HEK293T (cell line): ENCODE data around the gene PKD1L1.

Experiments used
- CTCF ChIA-PET: fragments of 350-600 bp; formaldehyde crosslinking; extraction: SDS; loops from one replicate; lab custom pipeline; 2021; ENCODE audit warnings: antibody characterized with exemption, inconsistent platforms; lab: Yijun Ruan, JAX
- POLR2A ChIA-PET: fragments of 350-600 bp; formaldehyde crosslinking; extraction: SDS; loops from one replicate; lab custom pipeline; 2020; ENCODE audit warnings: antibody characterized with exemption, inconsistent platforms; lab: Yijun Ruan, JAX
- DNase-seq: peaks from one replicate; pipeline ENCODE4 v3.0.0; 2012; ENCODE audit warnings: mixed read lengths; ENCODE audit errors: extremely low spot score
- ARNT ChIP-seq: fragments of 450-650 bp; IDR thresholded peaks from 2 replicates; pipeline ENCODE4 v1.6.1; 2017; ENCODE audit warnings: mild to moderate bottlenecking
- BHLHE40 ChIP-seq: fragments of 450-650 bp; IDR thresholded peaks from 2 replicates; pipeline ENCODE4 v1.6.1; 2016; ENCODE audit warnings: mild to moderate bottlenecking, moderate library complexity, borderline replicate concordance
- CTBP1 ChIP-seq: fragments of 450-650 bp; IDR thresholded peaks from 2 replicates; pipeline ENCODE4 v1.6.1; 2016; ENCODE audit warnings: borderline replicate concordance
- ELF4 ChIP-seq: fragments of 450-650 bp; IDR thresholded peaks from 2 replicates; pipeline ENCODE4 v1.6.1; 2017; ENCODE audit warnings: antibody characterized with exemption
- FOXA1 ChIP-seq: fragments of 450-650 bp; IDR thresholded peaks from 2 replicates; pipeline ENCODE4 v1.6.1; 2016; ENCODE audit warnings: mild to moderate bottlenecking
- FOXK2 ChIP-seq: fragments of 450-650 bp; IDR thresholded peaks from 2 replicates; pipeline ENCODE4 v1.6.1; 2016; ENCODE audit warnings: mild to moderate bottlenecking
- FOXM1 ChIP-seq: fragments of 450-650 bp; IDR thresholded peaks from 2 replicates; pipeline ENCODE4 v1.6.1; 2017; ENCODE audit warnings: mild to moderate bottlenecking, borderline replicate concordance
- HDGF ChIP-seq: fragments of 450-650 bp; IDR thresholded peaks from 2 replicates; pipeline ENCODE4 v1.6.1; 2017; ENCODE audit warnings: antibody characterized with exemption, borderline replicate concordance
- L3MBTL2 ChIP-seq: fragments of 450-650 bp; conservative IDR thresholded peaks from 2 replicates; pipeline ENCODE4 v1.6.1; 2016; ENCODE audit warnings: mild to moderate bottlenecking
- LEF1 ChIP-seq: fragments of 450-650 bp; IDR thresholded peaks from 2 replicates; pipeline ENCODE4 v1.6.1; 2017; ENCODE audit warnings: mild to moderate bottlenecking, borderline replicate concordance
- NFRKB ChIP-seq: fragments of 450-650 bp; IDR thresholded peaks from 2 replicates; pipeline ENCODE4 v1.6.1; 2016; ENCODE audit warnings: mild to moderate bottlenecking, moderate library complexity
- SP1 ChIP-seq: fragments of 450-650 bp; IDR thresholded peaks from 2 replicates; pipeline ENCODE4 v1.6.1; 2017
- SUZ12 ChIP-seq: fragments of 450-650 bp; IDR thresholded peaks from 2 replicates; pipeline ENCODE4 v1.6.1; 2016; ENCODE audit warnings: mild to moderate bottlenecking
- TARDBP ChIP-seq: fragments of 450-650 bp; IDR thresholded peaks from 2 replicates; pipeline ENCODE4 v1.6.1; 2016
- ZNF384 ChIP-seq: fragments of 450-650 bp; IDR thresholded peaks from 2 replicates; pipeline ENCODE4 v1.6.1; 2016
- TF ChIP-seq, protein P1 (sequence below): fragments of 450-650 bp; IDR thresholded peaks from 2 replicates; pipeline ENCODE4 v1.6.1; 2016

Gene PKD1L1

DNA sequence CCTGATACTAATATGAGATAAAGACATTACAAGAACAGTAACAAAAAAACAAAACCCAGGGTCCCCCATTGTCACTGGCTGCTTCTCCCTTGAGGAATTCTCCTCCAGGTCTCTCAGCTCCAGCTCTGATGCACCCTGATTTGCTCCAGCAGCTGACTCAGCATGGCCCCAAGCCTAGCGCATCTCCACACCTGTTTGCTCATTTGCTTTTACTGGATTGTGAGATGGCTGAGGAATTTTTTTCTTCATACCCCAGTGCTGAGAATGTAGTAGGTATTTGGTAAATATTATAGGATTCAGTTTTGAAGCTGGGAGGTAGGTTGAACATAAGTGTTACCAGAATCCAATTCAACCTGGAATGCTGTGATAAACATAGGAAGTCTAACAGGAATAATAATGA is 171.9 kb downstream of the PKD1L1 start:
- DNase-seq = no peak
- CTCF ChIA-PET = no interaction called here
- TF ChIP-seq LEF1 = no peak
- TF ChIP-seq TARDBP = no peak
- TF ChIP-seq FOXA1 = no peak
- TF ChIP-seq ELF4 = no peak
- TF ChIP-seq ZNF384 = no peak
- TF ChIP-seq NFRKB = no peak
- no peak for TF ChIP-seq SUZ12
- no peak for TF ChIP-seq L3MBTL2
- no peak for TF ChIP-seq FOXM1
- no peak for TF ChIP-seq SP1
- TF ChIP-seq, protein P1, sequence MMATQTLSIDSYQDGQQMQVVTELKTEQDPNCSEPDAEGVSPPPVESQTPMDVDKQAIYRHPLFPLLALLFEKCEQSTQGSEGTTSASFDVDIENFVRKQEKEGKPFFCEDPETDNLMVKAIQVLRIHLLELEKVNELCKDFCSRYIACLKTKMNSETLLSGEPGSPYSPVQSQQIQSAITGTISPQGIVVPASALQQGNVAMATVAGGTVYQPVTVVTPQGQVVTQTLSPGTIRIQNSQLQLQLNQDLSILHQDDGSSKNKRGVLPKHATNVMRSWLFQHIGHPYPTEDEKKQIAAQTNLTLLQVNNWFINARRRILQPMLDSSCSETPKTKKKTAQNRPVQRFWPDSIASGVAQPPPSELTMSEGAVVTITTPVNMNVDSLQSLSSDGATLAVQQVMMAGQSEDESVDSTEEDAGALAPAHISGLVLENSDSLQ = no peak
- TF ChIP-seq FOXK2 = no peak
- TF ChIP-seq HDGF = no peak
- TF ChIP-seq CTBP1 = no peak
- POLR2A ChIA-PET = interaction anchor here (0.8 kb wide), 1 partner anchor 10 kb away, joined by 5 read pairs; no protein-coding TSS in a partner anchor

DNA sequence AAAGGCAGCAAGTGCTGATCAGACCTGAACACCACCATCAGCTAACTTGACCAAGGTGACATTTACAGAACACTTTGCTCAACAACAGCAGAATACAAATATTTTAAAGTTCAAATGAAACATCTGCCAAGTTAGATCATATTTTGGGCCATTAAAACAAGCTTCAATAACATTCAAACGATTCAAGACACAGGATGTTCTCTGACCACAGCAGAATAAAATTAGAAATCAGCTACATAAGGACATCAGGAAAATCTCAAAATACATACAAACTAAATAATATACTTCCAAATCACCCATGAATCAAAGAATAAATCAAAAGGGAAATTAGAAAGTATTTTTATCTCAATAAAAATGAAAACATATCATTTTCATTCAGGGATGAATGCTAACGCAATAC is 173.0 kb downstream of the PKD1L1 start:
- ChIA-PET CTCF (no interaction called here), POLR2A (no interaction called here)
- DNase-seq = no peak
- TF ChIP-seq LEF1 (no peak), FOXK2 (no peak), CTBP1 (no peak)
- TF ChIP-seq, protein P1 = no peak

DNA sequence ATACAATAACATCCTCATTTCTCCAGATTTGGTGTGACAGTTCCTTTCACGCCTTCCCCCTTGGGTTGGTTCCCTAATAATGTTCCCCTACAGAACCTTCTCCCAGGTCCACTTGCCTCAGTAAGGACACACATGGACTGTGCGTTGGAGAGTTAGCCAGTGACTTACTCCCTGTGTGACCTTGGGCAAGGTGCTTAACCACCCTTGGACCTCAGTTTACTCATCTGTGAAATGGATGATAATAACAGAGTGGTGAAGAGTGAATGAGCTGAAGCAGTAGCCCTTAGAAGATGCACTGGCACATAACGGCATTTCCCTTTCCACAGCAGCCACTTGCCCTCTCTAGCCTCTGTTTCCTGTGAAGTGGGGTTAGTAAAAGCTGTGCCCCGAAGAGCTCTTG is 175.8 kb downstream of the PKD1L1 start:
- POLR2A ChIA-PET = no interaction called here

DNA sequence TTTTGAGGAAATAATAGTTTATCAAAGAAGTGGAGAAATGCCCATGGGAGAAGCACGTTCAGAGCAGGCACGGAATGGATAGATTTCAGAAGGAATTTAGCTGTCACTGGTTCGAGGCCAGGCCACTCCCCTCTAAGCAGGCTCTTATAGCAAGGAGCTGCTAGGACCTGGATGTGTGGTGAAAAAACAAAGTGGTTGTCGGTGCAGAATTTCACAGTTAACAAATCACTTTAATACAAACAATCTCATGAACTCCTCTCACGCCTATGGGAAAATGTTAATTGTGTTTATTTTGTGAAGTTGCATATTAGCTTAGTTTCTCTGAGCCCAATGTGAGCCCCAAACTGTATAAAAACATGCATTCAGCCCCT is 176.3 kb downstream of the PKD1L1 start:
- DNase-seq = no peak
- ChIA-PET CTCF (no interaction called here), POLR2A (no interaction called here)
- TF ChIP-seq BHLHE40 = no peak

More for the DNA sequence above, 175.8 kb downstream of the PKD1L1 start:
- CTCF ChIA-PET = no interaction called here
- TF ChIP-seq FOXK2 (no peak), CTBP1 (no peak), BHLHE40 (no peak), NFRKB (no peak)
- TF ChIP-seq, protein P1 = no peak
- no peak for DNase-seq

DNA sequence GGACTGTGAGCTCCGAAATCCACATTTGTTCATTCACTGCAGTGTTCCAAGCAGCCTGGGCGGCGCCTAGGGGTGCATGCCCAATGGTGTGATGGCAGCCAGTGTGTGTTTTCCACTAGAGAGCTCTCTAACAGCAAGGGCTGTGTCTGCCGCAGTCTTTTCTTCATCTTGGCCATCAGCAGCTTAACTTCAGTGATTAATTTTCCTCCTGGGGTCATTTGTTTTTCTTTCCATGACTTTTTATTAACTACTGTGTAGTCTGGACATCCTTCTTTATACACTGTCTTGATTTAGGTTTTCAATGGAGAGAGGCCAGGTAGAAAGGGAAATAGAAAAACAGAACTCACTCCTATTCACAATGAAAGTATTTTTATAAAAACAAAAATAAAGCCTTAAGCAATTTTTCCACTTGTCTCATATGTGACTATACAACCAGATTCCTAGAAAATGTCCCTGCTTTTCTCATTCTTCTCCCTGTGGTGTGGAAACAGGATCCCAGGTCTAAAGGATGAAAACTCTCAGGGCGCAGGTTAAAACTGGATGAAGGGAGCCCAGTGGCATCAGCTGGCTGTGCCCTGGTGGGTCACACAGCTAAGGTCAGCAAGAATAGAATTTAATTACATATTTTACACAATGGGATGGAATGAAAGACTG is 176.8 kb downstream of the PKD1L1 start:
- TF ChIP-seq BHLHE40 (no peak), SP1 (no peak)
- TF ChIP-seq, protein P1 = no peak
- no peak for DNase-seq
- CTCF ChIA-PET = no interaction called here
- POLR2A ChIA-PET = no interaction called here

DNA sequence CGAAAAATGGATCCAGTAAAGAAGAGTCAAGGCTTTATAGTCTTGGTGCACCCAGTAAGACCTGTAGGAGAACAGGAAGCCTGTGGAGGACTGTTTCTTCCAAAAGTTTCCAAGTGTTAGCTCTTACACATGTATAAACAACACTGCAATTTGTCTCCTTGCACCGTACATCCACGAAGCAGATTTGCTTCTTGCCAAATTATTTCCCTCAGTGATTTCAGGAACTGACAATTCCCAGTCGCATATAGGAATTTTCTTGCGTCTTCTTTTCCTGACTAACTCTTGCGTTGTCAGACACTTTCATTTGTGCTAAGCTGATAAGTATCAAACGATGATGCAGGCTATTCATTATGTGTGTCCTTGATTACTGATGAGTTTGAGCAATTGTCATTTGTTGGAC is 182.1 kb downstream of the PKD1L1 start:
- TF ChIP-seq ARNT (no peak), TARDBP (no peak), L3MBTL2 (no peak), SP1 (no peak), BHLHE40 (no peak), NFRKB (no peak), FOXM1 (no peak)
- TF ChIP-seq, protein P1 = no peak
- ChIA-PET CTCF (no interaction called here), POLR2A (no interaction called here)
- DNase-seq = no peak
